ENCODE results near the gene IRS1. TPM values are rescaled to one million over a fixed set of nuclear protein-coding genes. Genes with fewer than 3 reads are reported as not detected.

Gene IRS1
- total RNA-seq, 1 donor from 2014 or later, result 12.6 TPM

DNA sequence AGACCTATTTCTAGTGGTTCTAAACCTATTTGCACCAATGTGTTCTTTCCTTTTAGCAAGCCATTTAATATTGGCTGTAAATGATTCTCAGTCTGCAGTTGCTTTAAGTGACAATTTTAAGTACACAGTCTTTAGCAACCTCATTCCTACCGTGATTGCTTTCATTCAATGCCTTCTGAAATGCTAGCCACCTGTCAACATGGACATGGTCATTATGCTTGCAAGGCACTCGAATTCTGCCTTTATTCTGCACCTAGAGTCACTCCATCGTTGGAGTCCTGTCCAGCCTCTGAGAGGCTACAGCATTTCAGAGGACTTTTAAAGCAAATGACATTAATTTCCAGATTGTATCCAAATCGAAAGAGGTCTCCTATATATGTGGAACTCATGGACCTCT, 115.1 kb downstream of the IRS1 start:
- FAIRE-seq (peak; percentile 13), DNase-seq (ENCODE audit: low read depth) (no peak)
- Histone ChIP-seq H3K27me3 (ENCODE audit: control insufficient read depth, insufficient read depth, low read length) (no peaks in the 10 kb centered on the region), H3K4me3 (ENCODE audit: low read depth, low read length) (no peak overlapping the region), H3K36me3 (ENCODE audit: control insufficient read depth, insufficient read depth, low read length) (no peaks in the 10 kb centered on the region)
- no peak for TF ChIP-seq CTCF (IDR thresholded peaks at IDR 0.05; ENCODE audit: insufficient read depth, low read length, severe bottlenecking)

GRCh38 chr2:226683944-226684562, 115.6 kb downstream of the IRS1 start:
- Histone ChIP-seq H3K4me3 (ENCODE audit: low read depth, low read length) (no peak overlapping the region), H3K27me3 (ENCODE audit: control insufficient read depth, insufficient read depth, low read length) (no peaks in the 10 kb centered on the region), H3K36me3 (ENCODE audit: control insufficient read depth, insufficient read depth, low read length) (no peaks in the 10 kb centered on the region)
- no peak for DNase-seq (ENCODE audit: low read depth)
- no peak for TF ChIP-seq CTCF (IDR thresholded peaks at IDR 0.05; ENCODE audit: insufficient read depth, low read length, severe bottlenecking)
- FAIRE-seq, result no peak

DNA sequence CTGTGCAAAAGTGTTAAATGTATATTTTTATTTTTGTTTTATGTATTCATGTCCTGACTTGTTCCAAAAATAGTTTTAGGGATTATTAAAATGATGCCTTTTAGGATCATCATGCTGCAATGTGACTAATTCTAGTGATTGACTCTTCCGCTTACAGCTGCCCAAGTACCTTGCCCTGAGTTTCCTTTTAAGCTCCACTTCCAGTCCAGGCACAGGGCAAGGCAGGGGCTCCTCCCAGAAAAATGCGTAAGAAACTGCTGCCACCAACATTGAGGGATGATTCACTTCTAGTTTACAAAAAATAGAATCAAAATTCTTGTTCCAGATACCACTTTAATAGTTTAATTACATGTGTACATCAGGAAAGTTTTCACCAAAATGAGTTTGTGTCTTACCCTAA, 116.4 kb downstream of the IRS1 start:
- no peak for TF ChIP-seq CTCF (IDR thresholded peaks at IDR 0.05; ENCODE audit: insufficient read depth, low read length, severe bottlenecking)
- no peaks in the 10 kb centered on the region for H3K27me3 ChIP-seq (ENCODE audit: control insufficient read depth, insufficient read depth, low read length)
- H3K36me3 ChIP-seq (ENCODE audit: control insufficient read depth, insufficient read depth, low read length), result no peaks in the 10 kb centered on the region
- FAIRE-seq (no peak), DNase-seq (ENCODE audit: low read depth) (peak; percentile 97)
- H3K4me3 ChIP-seq (ENCODE audit: low read depth, low read length), result no peak overlapping the region

Other genes with a start within 250 kb of the IRS1 start
- gene RHBDD1, start 36.2 kb upstream of the IRS1 start, total RNA-seq, result 29.7 and 32.0 TPM in 2 replicates

Data from bronchial epithelial cell (primary cell).